Measurements from ENCODE around the gene SCYL1.
"Not testable (repeated sequence)": the region's sequence is repeated elsewhere in the genome, so short reads cannot be mapped to it uniquely, and the experiment has no call there.

The SCYL1 gene

DNA sequence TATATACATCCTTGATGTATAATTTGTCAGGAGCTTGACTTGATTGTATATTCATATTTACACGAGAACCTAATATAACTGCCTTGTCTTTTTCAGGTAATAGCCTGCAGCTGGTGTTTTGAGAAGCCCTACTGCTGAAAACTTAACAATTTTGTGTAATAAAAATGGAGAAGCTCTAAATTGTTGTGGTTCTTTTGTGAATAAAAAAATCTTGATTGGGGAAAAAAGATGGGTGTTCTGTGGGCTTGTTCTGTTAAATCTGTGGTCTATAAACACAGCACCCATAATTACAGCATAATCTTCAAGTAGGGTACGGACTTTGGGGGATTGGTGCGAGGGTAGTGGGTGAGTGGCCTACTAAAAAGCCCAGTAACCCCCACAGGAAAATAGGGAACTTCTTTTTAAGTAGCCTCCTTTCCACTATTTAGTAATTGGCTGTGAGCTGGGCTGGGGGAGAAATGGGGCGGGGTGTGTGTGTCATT, 18.6 kb upstream of the SCYL1 start:
- no peak for DNase-seq (ENCODE audit: low spot score)

DNA sequence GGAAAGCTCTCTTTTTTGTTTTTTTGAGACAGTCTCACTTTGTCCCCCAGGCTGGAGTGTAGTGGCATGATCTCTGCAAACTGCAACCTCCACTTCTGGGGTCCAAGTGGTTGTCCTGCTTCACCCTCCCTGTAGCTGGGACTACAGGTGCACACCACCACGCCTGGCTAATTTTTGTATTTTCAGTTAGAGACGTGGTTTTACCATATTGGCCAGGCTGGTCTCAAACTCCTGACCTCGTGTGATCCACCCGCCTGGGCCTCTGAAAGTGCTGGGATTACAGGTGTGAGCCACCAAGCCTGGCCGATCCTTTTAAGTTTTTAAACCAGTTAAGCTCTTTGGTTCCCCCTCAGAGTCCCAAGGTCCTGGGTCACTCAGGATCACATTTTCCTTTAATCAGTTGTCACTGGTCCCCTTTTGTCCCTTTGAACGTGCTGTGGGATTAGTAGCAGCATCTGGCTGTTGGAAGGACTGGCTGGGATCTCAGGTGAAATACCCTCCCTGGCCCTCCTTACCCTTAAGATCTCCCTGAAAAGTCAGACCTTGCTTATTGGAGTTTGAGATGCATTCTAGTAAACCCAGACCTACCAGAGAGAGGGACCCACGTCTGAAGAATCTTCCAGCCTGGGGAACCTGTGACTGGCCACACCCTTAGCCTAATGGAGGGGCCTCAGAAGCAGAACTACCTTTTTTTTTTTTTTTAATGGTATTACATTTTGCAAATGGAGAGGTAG, 17.9 kb upstream of the SCYL1 start:
- no peak for DNase-seq (ENCODE audit: low spot score)

DNA sequence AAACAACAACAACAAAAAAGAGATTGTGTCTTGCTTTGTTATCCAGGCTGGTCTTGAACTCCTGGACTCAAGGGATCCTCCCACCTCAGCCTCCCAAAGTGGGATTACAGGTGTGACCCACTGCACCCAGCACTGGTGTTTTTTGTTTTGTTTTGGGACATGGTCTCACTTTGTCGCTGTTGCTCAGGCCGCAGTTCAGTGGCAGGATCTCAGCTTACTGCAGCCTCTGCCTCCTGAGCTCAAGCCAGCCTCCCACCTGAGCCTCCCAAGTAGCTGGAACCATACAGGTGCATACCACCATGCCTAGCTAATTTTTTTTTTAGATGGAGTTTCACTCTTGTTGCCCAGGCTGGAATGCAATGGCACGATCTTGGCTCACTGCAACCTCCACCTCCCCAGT, 12.6 kb upstream of the SCYL1 start:
- DNase-seq (ENCODE audit: low spot score): not testable (repeated sequence)

DNA sequence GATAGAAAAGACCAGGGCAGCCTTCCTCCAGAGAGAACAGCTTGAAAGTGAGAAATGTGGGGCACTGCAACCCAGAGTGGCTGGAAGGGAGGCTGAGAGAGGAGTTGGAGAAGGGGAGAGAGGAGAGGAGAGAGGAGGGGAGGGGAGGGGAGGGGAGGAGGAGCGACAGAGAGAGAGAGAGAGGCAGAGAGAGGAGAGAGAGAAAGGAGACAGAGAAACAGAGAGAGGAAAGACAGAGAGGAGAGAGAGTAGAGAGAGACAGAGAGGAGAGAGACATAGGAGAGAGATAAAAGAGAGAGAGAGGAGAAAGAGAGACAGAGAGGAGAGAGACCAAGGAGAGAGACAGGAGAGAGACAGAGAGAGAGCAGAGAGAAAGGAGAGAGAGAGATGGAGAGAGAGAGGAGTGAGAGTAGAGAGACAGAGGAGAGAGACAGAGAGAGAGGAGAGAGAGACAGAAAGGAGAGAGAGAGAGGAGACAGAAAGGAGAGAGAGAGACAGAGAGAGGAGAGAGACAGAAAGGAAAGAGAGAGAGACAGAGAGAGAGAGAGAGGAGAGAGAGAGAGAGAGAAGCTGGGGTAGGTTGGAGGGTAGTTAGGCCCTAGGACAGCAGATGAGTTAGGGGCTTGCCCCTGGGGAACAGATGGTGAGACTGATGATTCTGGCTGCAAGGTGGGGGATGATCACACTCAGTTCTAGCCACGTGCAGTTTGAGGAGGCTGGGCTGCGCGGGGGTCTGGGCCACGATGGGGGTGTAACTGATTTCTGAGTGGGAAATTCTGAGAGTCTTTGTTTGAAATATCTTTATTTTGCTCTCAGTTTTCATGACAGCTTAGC, 8.5 kb upstream of the SCYL1 start:
- no peak for DNase-seq (ENCODE audit: low spot score)

DNA sequence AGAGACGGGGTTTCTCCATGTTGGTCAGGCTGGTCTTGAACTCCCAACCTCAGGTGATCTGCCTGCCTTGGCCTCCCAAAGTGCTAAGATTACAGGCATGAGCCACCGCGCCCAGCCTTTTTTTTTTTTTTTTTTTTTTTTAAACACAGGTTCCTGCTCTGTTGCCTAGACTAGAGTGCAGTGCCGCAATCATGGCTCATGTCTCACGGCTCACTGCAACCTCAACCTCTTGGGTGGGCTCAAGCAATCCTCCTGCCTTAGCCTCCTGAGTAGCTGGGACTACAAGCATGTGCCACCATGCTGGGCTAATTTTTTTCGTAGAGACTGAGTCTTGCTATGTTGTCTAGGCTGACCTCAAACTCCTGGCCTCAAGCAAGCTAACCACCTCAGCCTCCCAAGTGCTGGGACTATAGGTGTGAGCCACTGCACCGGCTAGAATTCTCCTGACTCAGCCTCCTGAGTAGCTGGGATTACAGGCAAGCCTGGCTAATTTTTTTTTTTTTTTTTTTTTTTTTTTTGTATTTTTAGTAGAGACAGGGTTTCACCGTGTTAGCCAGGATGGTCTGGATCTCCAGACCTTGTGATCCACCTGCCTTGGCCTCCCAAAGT, 5.8 kb upstream of the SCYL1 start:
- DNase-seq (ENCODE audit: low spot score): not testable (repeated sequence)

DNA sequence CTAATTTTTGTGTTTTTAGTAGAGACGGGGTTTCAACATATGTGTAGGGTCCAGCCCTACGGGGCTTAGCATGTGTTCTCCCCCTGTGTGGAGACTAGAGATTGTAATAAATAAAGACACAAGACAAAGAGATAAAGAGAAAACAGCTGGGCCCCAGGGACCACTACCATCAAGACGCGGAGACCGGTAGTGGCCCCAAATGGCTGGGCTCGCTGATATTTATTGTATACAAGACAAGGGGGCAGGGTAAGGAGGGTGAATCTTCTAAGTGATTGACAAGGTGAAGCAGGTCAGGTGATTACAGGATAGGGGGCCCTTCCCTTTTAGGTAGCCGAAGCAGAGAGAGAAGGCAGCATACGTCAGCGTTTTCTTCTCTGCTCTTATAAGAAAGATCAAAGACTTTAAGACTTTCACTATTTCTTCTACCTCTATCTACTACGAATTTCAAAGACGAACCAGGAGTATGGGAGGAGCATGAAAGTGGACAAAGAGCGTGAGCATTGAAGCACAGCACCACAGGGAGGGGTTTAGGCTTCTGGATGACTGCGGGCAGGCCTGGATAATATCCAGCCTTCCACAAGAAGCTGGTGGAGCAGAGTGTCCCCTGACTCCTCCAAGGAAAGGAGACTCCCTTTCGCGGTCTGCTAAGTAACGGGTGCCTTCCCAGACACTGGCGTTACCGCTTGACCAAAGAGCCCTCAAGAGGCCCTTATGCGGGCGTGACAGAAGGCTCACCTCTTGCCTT, 2.9 kb upstream of the SCYL1 start:
- not testable (repeated sequence) for DNase-seq (ENCODE audit: low spot score)

DNA sequence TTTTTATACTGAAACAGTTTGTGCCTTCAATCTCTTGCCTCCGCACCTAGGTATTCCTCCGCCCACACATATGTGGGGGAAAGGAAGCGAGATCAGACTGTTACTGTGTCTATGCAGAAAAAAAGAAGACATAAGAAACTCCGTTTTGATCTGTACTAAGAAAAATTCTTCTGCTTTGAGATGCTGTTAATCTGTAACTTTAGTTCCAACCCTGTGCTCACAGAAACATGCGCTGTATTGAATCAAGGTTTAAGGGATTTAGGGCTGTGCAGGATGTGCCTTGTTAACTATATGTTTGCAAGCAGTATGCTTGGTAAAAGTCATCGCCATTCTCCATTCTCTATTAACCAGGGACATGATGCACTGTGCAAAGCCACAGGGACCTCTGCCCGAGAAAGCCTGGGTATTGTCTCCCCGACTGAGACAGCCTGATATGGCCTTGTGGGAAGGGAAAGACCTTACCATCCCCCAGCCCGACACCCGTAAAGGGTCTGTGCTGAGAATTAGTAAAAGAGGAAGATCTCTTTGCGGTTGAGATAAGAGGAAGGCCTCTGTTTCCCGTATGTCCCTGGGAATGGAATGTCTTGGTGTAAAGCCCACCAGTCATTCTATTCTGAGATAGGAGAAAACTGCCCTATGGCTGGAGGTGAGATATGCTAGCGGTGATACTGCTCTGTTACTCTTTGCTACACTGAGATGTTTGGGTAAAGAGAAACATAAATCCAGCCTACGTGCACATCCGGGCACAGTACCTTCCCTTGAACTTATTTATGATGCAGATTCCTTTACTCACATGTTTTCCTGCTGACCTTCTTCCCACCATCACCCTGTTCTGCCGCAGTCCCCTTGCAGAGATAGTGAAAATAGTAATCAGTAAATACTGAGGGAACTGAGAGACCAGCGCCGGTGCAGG, 1.9 kb upstream of the SCYL1 start:
- peak; percentile 25 for DNase-seq (ENCODE audit: low spot score)

DNA sequence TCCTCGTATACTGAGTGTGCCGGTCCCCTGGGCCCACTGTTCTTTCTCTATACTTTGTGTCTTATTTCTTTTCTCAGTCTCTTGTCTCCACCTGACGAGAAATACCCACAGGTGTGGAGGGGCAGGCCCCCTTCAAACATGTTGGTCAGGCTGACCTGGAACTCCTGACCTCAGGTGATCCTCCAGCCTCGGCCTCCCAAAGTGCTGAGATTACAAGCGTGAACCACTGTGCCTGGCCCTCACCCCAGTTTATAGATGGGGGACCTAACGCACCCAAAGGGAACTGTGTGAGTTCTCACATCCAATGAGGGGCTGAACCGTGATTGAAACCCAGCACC, 1.3 kb upstream of the SCYL1 start:
- not testable (repeated sequence) for DNase-seq (ENCODE audit: low spot score)

DNA sequence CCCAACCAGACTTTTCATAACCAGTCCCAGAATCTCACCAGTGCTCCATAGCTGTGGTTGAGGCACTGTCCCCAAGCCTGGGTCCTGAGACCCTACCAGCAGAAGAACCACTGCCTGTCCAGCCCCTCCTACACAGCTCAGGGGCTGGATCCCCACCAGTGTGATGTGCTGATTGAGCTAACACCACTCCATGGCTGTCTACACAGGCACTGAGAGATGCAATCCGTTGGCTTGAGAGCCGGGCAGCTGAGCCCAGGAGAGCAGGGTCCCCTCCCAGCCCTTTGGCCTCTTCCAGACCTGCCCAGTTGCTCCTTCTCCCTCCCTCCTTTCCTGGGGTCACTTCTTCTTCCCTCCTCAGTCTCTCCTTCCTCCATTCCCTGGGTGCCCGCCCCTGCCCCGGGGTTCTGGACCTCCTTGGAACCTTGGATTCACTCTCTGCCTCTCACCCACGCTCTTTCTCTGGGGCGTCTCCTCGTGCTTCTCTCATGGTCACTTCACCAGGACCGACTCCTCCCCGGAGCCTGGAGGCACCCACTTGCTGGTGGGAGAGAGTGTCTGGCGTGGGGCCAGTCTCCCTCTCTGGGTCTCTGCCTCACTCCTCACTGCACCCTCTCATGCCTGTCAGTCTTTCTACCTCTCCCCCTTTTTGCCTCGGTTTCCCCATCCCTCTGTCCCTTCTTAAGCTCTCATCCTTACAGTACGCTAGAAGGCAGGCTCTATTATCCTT, 706 bp upstream of the SCYL1 start:
- no peak for DNase-seq (ENCODE audit: low spot score)

DNA sequence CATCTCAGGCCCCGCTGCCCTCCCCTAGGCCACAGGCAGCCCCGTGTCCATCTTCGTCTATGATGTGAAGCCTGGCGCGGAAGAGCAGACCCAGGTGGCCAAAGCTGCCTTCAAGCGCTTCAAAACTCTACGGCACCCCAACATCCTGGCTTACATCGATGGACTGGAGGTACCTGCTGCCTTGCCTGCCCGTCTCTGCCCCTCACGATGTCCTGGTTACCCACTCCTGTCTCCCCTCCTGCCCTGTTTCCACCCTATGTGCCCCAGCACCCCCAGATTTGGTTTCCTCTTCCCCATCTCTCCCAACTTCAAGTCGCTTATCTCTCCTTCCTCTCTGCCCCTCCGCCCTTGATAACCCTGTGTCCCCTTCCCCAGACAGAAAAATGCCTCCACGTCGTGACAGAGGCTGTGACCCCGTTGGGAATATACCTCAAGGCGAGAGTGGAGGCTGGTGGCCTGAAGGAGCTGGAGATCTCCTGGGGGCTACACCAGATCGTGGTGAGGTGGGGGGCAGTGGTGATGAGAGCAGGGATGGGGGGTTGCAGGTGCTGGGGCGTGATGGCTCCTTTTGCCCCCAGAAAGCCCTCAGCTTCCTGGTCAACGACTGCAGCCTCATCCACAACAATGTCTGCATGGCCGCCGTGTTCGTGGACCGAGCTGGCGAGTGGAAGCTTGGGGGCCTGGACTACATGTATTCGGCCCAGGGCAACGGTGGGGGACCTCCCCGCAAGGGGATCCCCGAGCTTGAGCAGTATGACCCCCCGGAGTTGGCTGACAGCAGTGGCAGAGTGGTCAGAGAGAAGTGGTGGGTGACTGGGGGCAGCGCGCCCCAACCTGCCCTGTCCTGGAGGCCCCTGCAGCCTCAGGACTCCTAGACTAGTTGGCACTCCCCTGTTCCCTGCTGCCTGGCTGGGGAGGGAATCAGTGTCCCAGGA, 930 bp downstream of the SCYL1 start:
- DNase-seq (ENCODE audit: low spot score): peak; percentile 12

DNA sequence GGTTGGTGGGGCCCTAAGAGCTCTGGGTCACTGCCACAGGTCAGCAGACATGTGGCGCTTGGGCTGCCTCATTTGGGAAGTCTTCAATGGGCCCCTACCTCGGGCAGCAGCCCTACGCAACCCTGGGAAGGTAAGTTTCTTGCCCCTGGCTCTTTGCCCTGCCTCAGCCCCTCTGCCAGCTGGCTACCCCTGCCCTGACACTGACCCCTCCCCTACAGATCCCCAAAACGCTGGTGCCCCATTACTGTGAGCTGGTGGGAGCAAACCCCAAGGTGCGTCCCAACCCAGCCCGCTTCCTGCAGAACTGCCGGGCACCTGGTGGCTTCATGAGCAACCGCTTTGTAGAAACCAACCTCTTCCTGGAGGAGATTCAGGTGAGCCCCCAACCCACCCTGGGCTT, 1.9 kb downstream of the SCYL1 start:
- no peak for DNase-seq (ENCODE audit: low spot score)

DNA sequence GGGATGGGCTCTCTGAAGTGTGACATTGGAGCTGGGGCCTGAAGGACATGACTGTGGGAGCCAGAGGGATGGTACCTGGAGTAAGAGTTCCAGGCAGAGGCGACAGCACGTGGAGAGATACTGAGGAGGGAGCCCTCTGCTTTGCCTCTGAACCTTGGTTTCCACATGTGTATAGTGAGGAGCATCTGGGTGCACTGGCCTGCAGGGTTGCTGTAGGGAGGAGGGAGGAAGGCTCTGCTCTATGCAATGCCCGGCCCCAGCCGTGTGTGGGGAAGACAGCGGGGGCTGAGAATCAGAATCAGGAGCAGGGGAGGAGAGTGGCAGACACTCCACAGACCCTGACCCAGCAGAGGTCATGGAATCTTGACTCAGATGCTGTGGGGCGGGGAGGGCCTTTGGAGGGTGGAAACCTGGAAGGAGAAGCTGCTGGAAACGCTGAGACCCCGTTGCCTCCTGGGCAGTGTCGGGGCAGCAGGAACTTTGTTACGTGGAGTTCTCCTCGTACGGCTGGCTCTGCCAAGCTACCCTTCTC, 4.0 kb downstream of the SCYL1 start:
- DNase-seq (ENCODE audit: low spot score): no peak

DNA sequence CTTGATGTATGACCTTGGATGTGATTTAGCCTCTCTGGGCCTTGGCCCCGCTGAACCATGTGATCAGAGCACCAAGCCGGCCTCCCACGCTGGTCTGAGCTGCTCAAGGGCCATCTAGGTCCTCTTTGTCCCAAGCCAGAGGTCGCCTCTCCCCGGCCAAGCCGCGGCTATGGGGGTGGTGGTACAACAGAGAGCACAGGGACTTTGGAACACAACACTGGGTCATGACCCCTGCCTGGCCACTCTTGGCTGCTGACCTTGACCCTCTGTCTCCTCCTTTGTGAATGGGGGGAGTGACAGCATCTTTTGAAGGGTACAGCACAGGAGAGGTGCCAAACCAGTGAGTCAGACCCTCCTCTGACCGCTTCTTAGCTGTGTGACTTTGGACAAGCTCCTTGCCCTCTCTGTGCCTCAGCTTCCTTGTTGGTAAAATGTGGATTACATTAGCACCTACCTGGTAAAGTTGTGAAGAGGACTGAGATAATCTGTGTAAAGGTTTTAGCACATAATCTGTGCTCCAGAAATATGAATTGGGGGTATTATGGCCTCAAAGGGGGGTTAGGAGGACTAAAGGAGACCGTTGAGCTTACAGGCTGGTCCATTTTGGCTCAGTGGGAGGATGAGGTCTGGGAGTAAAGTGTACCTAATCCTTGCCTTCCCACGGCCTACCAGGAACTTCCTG, 4.7 kb downstream of the SCYL1 start:
- no peak for DNase-seq (ENCODE audit: low spot score)

DNA sequence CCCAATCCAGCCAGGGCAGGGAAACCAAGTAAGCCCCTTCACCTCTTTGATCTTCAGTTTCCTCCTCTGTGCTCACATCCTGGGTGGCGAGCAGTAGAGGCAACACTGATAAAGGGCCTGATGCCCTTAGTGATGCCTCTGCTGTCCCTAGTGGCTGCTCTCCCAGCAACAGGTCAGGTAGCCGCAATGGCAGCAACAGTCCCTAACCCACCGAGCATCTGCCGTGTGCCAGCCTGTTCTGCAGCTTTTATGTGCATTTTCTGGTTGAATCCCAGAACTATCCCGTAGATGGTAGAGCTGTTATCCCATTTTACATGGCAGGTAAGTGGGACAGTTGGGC, 5.2 kb downstream of the SCYL1 start:
- DNase-seq (ENCODE audit: low spot score): peak; percentile 31

DNA sequence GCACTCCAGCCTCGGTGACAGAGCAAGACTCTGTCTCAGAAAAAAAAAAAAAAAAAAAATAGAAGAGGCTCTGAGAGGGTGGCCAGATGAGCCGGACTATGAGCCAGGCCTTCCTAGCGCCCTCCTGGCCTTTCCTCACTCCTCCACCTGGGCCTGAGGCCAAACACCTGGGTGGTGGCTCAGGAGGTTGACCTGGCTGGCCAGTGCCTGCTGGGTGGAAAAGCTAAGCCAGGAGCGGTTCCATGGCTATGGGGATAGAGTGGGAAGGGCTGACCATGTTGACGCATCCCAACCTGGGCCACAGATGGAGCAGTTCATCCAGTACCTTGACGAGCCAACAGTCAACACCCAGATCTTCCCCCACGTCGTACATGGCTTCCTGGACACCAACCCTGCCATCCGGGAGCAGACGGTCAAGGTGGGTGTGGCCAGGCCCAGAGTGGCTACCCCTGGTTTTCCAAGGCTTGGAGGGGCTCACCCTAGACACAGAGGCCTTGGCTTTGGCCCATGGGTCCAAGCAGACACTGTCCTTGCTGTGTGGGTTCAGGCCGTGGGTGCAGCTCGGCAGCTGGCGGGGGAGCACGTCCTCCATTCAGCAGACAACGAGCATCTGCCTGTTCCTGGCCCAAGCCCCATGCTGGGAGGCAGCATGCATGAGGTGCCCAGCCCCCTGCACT, 7.6 kb downstream of the SCYL1 start:
- DNase-seq (ENCODE audit: low spot score): no peak

DNA sequence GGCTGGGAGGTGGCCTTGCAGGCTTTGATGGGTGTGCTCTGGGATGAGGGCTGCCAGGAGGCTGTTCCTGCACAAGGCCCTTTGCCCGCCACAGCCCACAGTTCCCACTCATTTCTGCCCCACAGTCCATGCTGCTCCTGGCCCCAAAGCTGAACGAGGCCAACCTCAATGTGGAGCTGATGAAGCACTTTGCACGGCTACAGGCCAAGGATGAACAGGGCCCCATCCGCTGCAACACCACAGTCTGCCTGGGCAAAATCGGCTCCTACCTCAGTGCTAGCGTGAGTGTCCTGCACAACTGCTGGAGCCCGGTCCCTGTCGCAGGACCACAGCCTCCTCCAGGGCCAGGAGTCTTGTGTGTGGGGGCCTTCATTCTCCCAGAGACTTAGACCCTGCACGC, 10.2 kb downstream of the SCYL1 start:
- no peak for DNase-seq (ENCODE audit: low spot score)

DNA sequence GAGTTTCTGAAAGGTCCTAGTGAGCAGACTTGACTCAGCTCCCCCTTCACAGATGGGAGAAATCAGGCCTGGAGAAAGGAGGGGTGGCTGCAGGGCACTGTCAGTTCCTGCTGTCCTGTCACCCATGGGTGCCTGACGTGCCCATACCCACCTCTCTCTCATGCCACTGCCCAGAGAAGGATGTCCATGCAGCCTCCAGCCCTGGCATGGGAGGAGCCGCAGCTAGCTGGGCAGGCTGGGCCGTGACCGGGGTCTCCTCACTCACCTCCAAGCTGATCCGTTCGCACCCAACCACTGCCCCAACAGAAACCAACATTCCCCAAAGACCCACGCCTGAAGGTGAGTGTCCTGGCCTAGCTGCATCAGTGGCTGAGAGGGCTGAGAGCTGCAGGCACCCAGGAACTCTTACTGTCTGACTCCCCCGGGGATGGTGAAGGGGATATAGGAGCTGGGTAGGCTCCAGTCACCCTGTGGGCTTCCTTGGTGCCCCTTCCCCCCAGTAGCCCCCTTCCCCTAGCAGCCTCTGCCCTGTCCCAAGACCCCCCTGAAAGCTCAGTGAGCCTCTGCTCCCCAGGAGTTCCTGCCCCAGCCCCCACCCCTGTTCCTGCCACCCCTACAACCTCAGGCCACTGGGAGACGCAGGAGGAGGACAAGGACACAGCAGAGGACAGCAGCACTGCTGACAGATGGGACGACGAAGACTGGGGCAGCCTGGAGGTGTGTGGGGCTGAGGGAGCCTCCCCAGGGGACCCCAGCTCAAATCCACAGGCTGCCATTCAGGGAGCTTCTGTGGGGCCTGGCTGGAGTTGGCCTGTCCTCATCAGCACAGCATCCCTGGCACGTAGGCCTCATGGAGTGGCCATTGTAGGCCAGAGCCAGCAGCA, 11.8 kb downstream of the SCYL1 start:
- DNase-seq (ENCODE audit: low spot score): no peak

Data from activated CD4-positive, alpha-beta T cell treated with anti-CD3 and anti-CD28 coated beads, Interleukin-2, Interleukin-4, amounts not matched to agents 100 ng/mL and 50 ng/mL, durations not matched to agents 16 hours and 8 hours (primary cell).